HepG2 (cell line): Measurements from ENCODE around the gene OR6S1. TPM values are rescaled to one million over a fixed set of nuclear protein-coding genes. Genes with fewer than 3 reads are reported as not detected.

Experiments
- CBX5 ChIP-seq: sonication (generic); formaldehyde crosslinking; IDR thresholded peaks from 2 replicates; pipeline ENCODE4 v1.4.0; 2020; ENCODE audit warnings: missing genetic modification reagents, borderline replicate concordance
- CHD4 ChIP-seq: fragments of 200-600 bp; sonication (generic); IDR thresholded peaks from 2 replicates; pipeline ENCODE4 v1.7.0; 2017; ENCODE audit warnings: mild to moderate bottlenecking, low read length, borderline replicate concordance
- FUBP1 ChIP-seq: sonication (generic); formaldehyde crosslinking; IDR thresholded peaks from 2 replicates; pipeline ENCODE4 v1.5.1; 2020; ENCODE audit warnings: missing genetic modification reagents, mild to moderate bottlenecking, borderline replicate concordance
- ISX ChIP-seq: sonication (generic); formaldehyde crosslinking; conservative IDR thresholded peaks from 2 replicates; pipeline ENCODE4 v1.5.0; 2020; ENCODE audit warnings: missing genetic modification reagents
- KLF12 ChIP-seq: sonication (generic); formaldehyde crosslinking; IDR thresholded peaks from 2 replicates; pipeline ENCODE4 v1.4.0; 2020; ENCODE audit warnings: missing genetic modification reagents, borderline replicate concordance
- KLF6 ChIP-seq: IDR thresholded peaks from 2 replicates; pipeline ENCODE4 v1.8.0; 2016; ENCODE audit warnings: missing biosample characterization, missing genetic modification reagents
- NFIB ChIP-seq: sonication (generic); formaldehyde crosslinking; IDR thresholded peaks from 2 replicates; pipeline ENCODE4 v1.9.0; 2021; ENCODE audit warnings: missing genetic modification reagents, mild to moderate bottlenecking, borderline replicate concordance
- NONO ChIP-seq, 2 experiments: fragments of 450-650 bp in 1 of 2; sonication (generic) in 1 of 2; formaldehyde crosslinking in 1 of 2; IDR thresholded peaks in 1 of 2; conservative IDR thresholded peaks in 1 of 2; 2 replicates each; pipeline versions ENCODE4 v1.6.1 to v1.8.0; 2017 to 2022; ENCODE audit warnings: mild to moderate bottlenecking in 1 of 2, missing genetic modification reagents in 1 of 2, moderate library complexity in 1 of 2
- PHB2 ChIP-seq: fragments of 450-650 bp; IDR thresholded peaks from 2 replicates; pipeline ENCODE4 v1.6.1; 2018; ENCODE audit not compliant: partially characterized antibody
- POLR2G ChIP-seq: fragments of 200-400 bp; formaldehyde crosslinking; IDR thresholded peaks from 2 replicates; pipeline ENCODE4 v1.6.1; 2018; ENCODE audit warnings: mild to moderate bottlenecking, low read depth, low read length, moderate library complexity
- PRDM10 ChIP-seq: sonication (generic); formaldehyde crosslinking; IDR thresholded peaks from 2 replicates; pipeline ENCODE4 v1.4.0; 2020; ENCODE audit warnings: low read depth, missing genetic modification reagents
- REL ChIP-seq: sonication (generic); formaldehyde crosslinking; conservative IDR thresholded peaks from 2 replicates; pipeline ENCODE4 v1.8.0; 2022; ENCODE audit warnings: mild to moderate bottlenecking, missing genetic modification reagents, moderate library complexity
- RORA ChIP-seq: sonication (generic); formaldehyde crosslinking; IDR thresholded peaks from 2 replicates; pipeline ENCODE4 v1.5.0; 2020; ENCODE audit warnings: mild to moderate bottlenecking, missing genetic modification reagents, moderate library complexity
- U2AF1 ChIP-seq: fragments of 200-400 bp; formaldehyde crosslinking; optimal IDR thresholded peaks from 2 replicates; pipeline ENCODE3; 2017; ENCODE audit warnings: mild to moderate bottlenecking, low read depth, low read length
- ZBTB26 ChIP-seq: IDR thresholded peaks from 2 replicates; pipeline ENCODE4 v1.6.1; 2016; ENCODE audit warnings: missing compliant biosample characterization, missing genetic modification reagents, borderline replicate concordance
- ZNF160 ChIP-seq: sonication (generic); formaldehyde crosslinking; IDR thresholded peaks from 2 replicates; pipeline ENCODE4 v1.8.0; 2022; ENCODE audit warnings: mild to moderate bottlenecking, inconsistent platforms, missing genetic modification reagents
- ZNF180 ChIP-seq: sonication (generic); formaldehyde crosslinking; IDR thresholded peaks from 2 replicates; pipeline ENCODE4 v1.4.0; 2020; ENCODE audit warnings: low read depth, missing genetic modification reagents, borderline replicate concordance
- ZNF230 ChIP-seq: sonication (generic); formaldehyde crosslinking; IDR thresholded peaks from 2 replicates; pipeline ENCODE4 v1.4.0; 2020; ENCODE audit warnings: mild to moderate bottlenecking, missing genetic modification reagents
- ZNF296 ChIP-seq: sonication (generic); formaldehyde crosslinking; conservative IDR thresholded peaks from 2 replicates; pipeline ENCODE4 v1.5.0; 2020; ENCODE audit warnings: mild to moderate bottlenecking, missing genetic modification reagents
- ZNF761 ChIP-seq: sonication (generic); formaldehyde crosslinking; conservative IDR thresholded peaks from 2 replicates; pipeline ENCODE4 v1.4.0; 2020; ENCODE audit warnings: mild to moderate bottlenecking, missing genetic modification reagents
- ZSCAN29 ChIP-seq: sonication (generic); formaldehyde crosslinking; conservative IDR thresholded peaks from 2 replicates; pipeline ENCODE4 v1.4.0; 2020; ENCODE audit warnings: mild to moderate bottlenecking, missing genetic modification reagents
- polyA plus RNA-seq, 8 experiments: library from polyadenylated mRNA; depleted of rRNA in 3 of 8; stranded (reverse) in 7 of 8; unstranded in 1 of 8; fragments of >200 nt; fragmentation: Illumina TruSeq in 4 of 8; extraction: Trizol in 4 of 8; gene quantifications; 2 replicates each; pipeline versions ENCODE4 v1.2.1 to v1.2.3, GENCODE V29; 2011 to 2016; ENCODE audit warnings: low read depth in 4 of 8, missing spikeins in 1 of 8, mixed read lengths in 1 of 8; ENCODE audit not compliant: insufficient read depth in 1 of 8
- total RNA-seq, 5 experiments: library from RNA; depleted of rRNA; stranded (reverse); fragments of >200 nt; fragmentation: Illumina TruSeq; extraction: Trizol; gene quantifications; 2 replicates each; pipeline ENCODE4 v1.2.3, GENCODE V29; 2016; ENCODE audit warnings: low read depth in 1 of 5
- TF ChIP-seq, protein P1 (sequence below): sonication (generic); formaldehyde crosslinking; IDR thresholded peaks from 2 replicates; pipeline ENCODE4 v1.4.0; 2020; ENCODE audit warnings: mild to moderate bottlenecking, low read depth, missing genetic modification reagents

Gene OR6S1
- total and polyA plus RNA-seq, 2 of the 13 experiments (the other 11 are each of a cell fraction or from before 2014, with no cell fraction given): 0.09 TPM; not detected in 1

DNA sequence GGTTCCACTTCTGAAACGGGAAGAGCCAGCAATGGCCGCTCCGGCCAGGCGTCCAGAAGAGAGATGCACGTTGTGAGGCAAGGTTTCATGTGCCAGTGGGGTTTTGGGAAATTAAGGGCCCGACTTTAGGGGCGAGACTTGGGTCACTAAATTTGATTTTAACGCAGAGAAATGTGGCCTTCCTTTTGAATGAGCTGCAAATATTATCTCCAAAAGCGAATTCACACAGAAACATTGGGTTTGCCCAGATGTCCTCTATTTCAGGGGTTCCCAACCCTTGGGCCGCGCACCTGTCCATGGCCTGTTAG lies 40.6 kb upstream of the OR6S1 start (continued):
- no peak for TF ChIP-seq REL (CRISPR knock-in tag)
- TF ChIP-seq FUBP1 (CRISPR knock-in tag): no peak
- TF ChIP-seq, protein P1, sequence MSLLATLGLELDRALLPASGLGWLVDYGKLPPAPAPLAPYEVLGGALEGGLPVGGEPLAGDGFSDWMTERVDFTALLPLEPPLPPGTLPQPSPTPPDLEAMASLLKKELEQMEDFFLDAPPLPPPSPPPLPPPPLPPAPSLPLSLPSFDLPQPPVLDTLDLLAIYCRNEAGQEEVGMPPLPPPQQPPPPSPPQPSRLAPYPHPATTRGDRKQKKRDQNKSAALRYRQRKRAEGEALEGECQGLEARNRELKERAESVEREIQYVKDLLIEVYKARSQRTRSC (CRISPR knock-in tag): no peak
- TF ChIP-seq NONO (IDR thresholded peaks at IDR 0.05): no peak
- no peak for TF ChIP-seq NONO (CRISPR knock-in tag; conservative IDR thresholded peaks at IDR 0.05)
- no peak for TF ChIP-seq ZNF160 (CRISPR knock-in tag)
- TF ChIP-seq POLR2G: peak; percentile 86; the same call in 1 of the 2 replicates
- no peak for TF ChIP-seq ZBTB26 (CRISPR knock-in tag)
- 0 out of 2 replicates have a peak, but pooled peaks have one; percentile 6 for TF ChIP-seq ZNF296 (CRISPR knock-in tag)
- TF ChIP-seq U2AF1: peak; percentile 69
- no peak for TF ChIP-seq ZSCAN29 (CRISPR knock-in tag)
- TF ChIP-seq CBX5 (CRISPR knock-in tag): no peak
- TF ChIP-seq PHB2: no peak
- TF ChIP-seq ZNF180: no peak
- no peak; the same call in 1 of the 2 replicates for TF ChIP-seq ZNF761 (CRISPR knock-in tag)
- no peak; the same call in 1 of the 2 replicates for TF ChIP-seq ZNF230
- TF ChIP-seq KLF12 (CRISPR knock-in tag): no peak; the same call in 1 of the 2 replicates
- no peak for TF ChIP-seq CHD4
- TF ChIP-seq ISX (CRISPR knock-in tag): peak; percentile 65; the same call in 1 of the 2 replicates
- TF ChIP-seq NFIB (CRISPR knock-in tag): no peak
- no peak for TF ChIP-seq RORA (CRISPR knock-in tag)
- TF ChIP-seq KLF6 (CRISPR knock-in tag): 0 out of 2 replicates have a peak, but pooled peaks have one; percentile 0
- 0 out of 2 replicates have a peak, but pooled peaks have one; percentile 8 for TF ChIP-seq PRDM10
